ENCODE data around the gene TSPYL2.

The TSPYL2 gene

DNA sequence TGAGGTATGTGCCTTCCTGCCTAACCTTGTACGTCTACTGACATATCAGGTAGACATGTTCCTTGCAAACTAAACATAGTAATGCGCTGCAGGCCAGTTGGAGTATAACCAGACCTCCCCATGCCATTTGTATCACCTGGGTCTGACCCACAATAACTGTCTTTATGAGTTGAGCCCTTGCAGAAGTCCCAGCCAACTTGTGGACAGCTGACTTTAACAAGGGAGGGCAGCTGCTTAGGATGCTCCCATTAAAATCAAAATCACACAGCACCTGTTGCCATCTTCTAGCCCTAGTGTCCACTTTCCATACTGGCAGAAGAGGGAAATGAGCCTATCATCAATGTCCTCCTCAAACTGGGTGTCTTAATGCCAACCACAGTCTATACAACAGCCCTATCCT, 53.4 kb downstream of the TSPYL2 start:
- TF ChIP-seq, protein P1, sequence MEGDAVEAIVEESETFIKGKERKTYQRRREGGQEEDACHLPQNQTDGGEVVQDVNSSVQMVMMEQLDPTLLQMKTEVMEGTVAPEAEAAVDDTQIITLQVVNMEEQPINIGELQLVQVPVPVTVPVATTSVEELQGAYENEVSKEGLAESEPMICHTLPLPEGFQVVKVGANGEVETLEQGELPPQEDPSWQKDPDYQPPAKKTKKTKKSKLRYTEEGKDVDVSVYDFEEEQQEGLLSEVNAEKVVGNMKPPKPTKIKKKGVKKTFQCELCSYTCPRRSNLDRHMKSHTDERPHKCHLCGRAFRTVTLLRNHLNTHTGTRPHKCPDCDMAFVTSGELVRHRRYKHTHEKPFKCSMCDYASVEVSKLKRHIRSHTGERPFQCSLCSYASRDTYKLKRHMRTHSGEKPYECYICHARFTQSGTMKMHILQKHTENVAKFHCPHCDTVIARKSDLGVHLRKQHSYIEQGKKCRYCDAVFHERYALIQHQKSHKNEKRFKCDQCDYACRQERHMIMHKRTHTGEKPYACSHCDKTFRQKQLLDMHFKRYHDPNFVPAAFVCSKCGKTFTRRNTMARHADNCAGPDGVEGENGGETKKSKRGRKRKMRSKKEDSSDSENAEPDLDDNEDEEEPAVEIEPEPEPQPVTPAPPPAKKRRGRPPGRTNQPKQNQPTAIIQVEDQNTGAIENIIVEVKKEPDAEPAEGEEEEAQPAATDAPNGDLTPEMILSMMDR (IDR thresholded peaks at IDR 0.05; ENCODE audit: low read depth, low read length, missing control alignments) = no peak
- no peak overlapping the region for H3K4me3 ChIP-seq (ENCODE audit: low read depth, low read length)
- no peak for DNase-seq (ENCODE audit: low read depth)
- in situ Hi-C loops (cut with HindIII; ENCODE audit: low sequenced_read_pairs) = no loop called here

All from astrocyte of the cerebellum (primary cell).